Heart right ventricle (tissue), 16 donors: ENCODE data around the gene DIS3L2. TPM values are rescaled to one million over a fixed set of nuclear protein-coding genes. Genes with fewer than 3 reads are reported as not detected.

ENCODE experiments used
- ATAC-seq, 8 donors: fragments of 200-7000 bp; cut with Tn5 transposase; one replicate each; pipeline ENCODE4 v1.9.1; 2020; ENCODE audit warnings: mild to moderate bottlenecking in 8 of 8, moderate library complexity in 8 of 8, moderate number of reproducible peaks in 1 of 8
- DNase-seq, 2 donors: peaks; one replicate each; pipeline ENCODE4 v3.0.0-alpha.2; 2020
- H3K27ac ChIP-seq, 10 donors: fragments of 200-600 bp; sonication (generic) in 2 of 10; one replicate each; pipeline versions ENCODE4 v1.5.0 to v1.8.0; 2020 to 2022; ENCODE audit warnings: mild to moderate bottlenecking in 3 of 10
- H3K27me3 ChIP-seq, 7 donors: fragments of 200-600 bp; one replicate each; pipeline ENCODE4 v1.8.0; 2021 to 2022; ENCODE audit warnings: mild to moderate bottlenecking in 2 of 7
- H3K36me3 ChIP-seq, 9 donors: fragments of 200-600 bp; sonication (generic) in 1 of 9; one replicate each; pipeline versions ENCODE4 v1.5.0 to v1.8.0; 2020 to 2022; ENCODE audit warnings: mild to moderate bottlenecking in 2 of 9
- H3K4me1 ChIP-seq, 9 donors: fragments of 200-600 bp; sonication (generic) in 1 of 9; one replicate each; pipeline versions ENCODE4 v1.5.0 to v1.8.0; 2020 to 2022; ENCODE audit warnings: mild to moderate bottlenecking in 4 of 9
- H3K4me3 ChIP-seq, 10 donors: fragments of 200-600 bp; sonication (generic) in 2 of 10; one replicate each; pipeline versions ENCODE4 v1.5.0 to v1.8.0; 2020 to 2022; ENCODE audit warnings: mild to moderate bottlenecking in 7 of 10, moderate library complexity in 2 of 10
- H3K9me3 ChIP-seq, 11 donors: fragments of 200-600 bp in 10 of 11; sonication (generic) in 2 of 11; one replicate each; pipeline versions ENCODE4 v1.5.0 to v1.8.0; 2013 to 2022; ENCODE audit warnings: mild to moderate bottlenecking in 2 of 11, control low read depth in 1 of 11, moderate library complexity in 1 of 11
- CTCF ChIP-seq, 9 donors: fragments of 200-600 bp; sonication (generic) in 2 of 9; IDR thresholded peaks; one replicate each; pipeline versions ENCODE4 v1.5.0 to v1.8.0; 2021 to 2022; ENCODE audit warnings: antibody characterized with exemption in 9 of 9, mild to moderate bottlenecking in 5 of 9, moderate library complexity in 1 of 9
- WGBS, 2 donors: extraction: QIAGEN DNeasy Blood & Tissue Kit; methylation state at CpG; one replicate each; pipeline ENCODE4 v1.1.7; 2013; ENCODE audit warnings: inconsistent platforms in 1 of 2; 5-methylcytosine and 5-hydroxymethylcytosine counted together
- intact Hi-C, 10 donors: fragments of 100-400 bp; cut with DNase I; formaldehyde crosslinking; loops; one replicate each; pipeline versions ENCODE4 v1.11.1 to v1.14.2; 2022
- polyA plus RNA-seq, 2 donors: library from polyadenylated mRNA; stranded (reverse); fragments of 200-250 nt; gene quantifications; one replicate each; pipeline ENCODE4 v1.2.3, GENCODE V29; 2013
- total RNA-seq, 10 donors: library from RNA; stranded (reverse); fragmentation: NEBNext Ultra II Directional in 3 of 10; extraction: Animal tissue kit (Norgen Biotek cat#: 25700) in 3 of 10; gene quantifications; one replicate each; pipeline versions ENCODE4 v1.2.1 to v1.2.4, GENCODE V29; 2021 to 2023
- donor health status: Arrhythmogenic right ventricular cardiomyopathy.
- donor health status: ischemic (EF 13 %, LVEDD 7.1; RV severe dilation, severe dysfunction).
- donor health status: healthy with polysubstance abuse.
- donor health status: DM: no; HTN: yes; CAD: no.
- donor health status: DM: no; HTN: no; CAD: no.
- donor health status: ischemic (EF 25% LVEDD 6.9; RV normal size, moderate dysfunction).
- donor health status: ischemic (EF 25% LVEDD 5.7; RV mildly dilated, moderate dysfunction).
- donor health status: healthy.
- donor health status: DM: yes; HTN: yes; CAD: no.
- donor health status: Ischemic cardiomyopathy.
- donor health status: ischemic (EF 35%, LVEDD 5.7; RV mildly dilated, moderate dysfunction).
- donor health status: nonischemic (EF 11% LVEDD 7.7; RV severe dilation, severe dysfunction).
- donor health status: DM: yes; HTN: yes; CAD: no.
- donor health status: PGD.
- donor health status: ischemic (EF 29% LVEDD 5.4; RV normal size, mild dysfunction).
- donor health status: nonischemic (EF 23%, LVEDD 6.1; RV moderate dilation, normal function).

Gene DIS3L2
- total and polyA plus RNA-seq, 12 donors = 9.5 to 24.5 (median 18.5) TPM

GRCh38 chr2:232269867-232270266 is 308.4 kb downstream of the DIS3L2 start:
- no peak overlapping the region for H3K4me3 ChIP-seq
- no peaks in the 10 kb centered on the region for H3K4me1 ChIP-seq
- intact Hi-C loops = no loop called here
- H3K27me3 ChIP-seq = no peaks in the 10 kb centered on the region
- WGBS, 2 donors = 93% methylated on average over 7 of the region's 7 CpGs
- H3K36me3 ChIP-seq = peaks cover 0 to 52% (median 0%) of the 10 kb centered on the region in 9 donors
- no peak for TF ChIP-seq CTCF (IDR thresholded peaks at IDR 0.05)
- DNase-seq = no peak
- H3K27ac ChIP-seq = no peak overlapping the region
- ATAC-seq = no peak
- no peaks in the 10 kb centered on the region for H3K9me3 ChIP-seq

- intact Hi-C loops = no loop called here
- H3K27me3 ChIP-seq = no peaks in the 10 kb centered on the region
- TF ChIP-seq CTCF (IDR thresholded peaks at IDR 0.05) = no peak
- DNase-seq = no peak
- H3K9me3 ChIP-seq = peaks cover 0 to 10% (median 0%) of the 10 kb centered on the region in 11 donors
- H3K27ac ChIP-seq = no peak overlapping the region
- peak in 1 of 8 donors; percentile 51 for ATAC-seq
- peaks cover 0 to 15% (median 3%) of the 10 kb centered on the region in 9 donors for H3K4me1 ChIP-seq
- 85 to 90% methylated on average over 9 of the region's 9 CpGs for WGBS, 2 donors
- H3K36me3 ChIP-seq = peaks cover 0 to 33% (median 0%) of the 10 kb centered on the region in 9 donors
- no peak overlapping the region for H3K4me3 ChIP-seq
Measured at GRCh38 chr2:232273903-232274643, 312.6 kb downstream of the DIS3L2 start.

GRCh38 chr2:232275670-232276069 is 314.2 kb downstream of the DIS3L2 start:
- DNase-seq = no peak
- no peak overlapping the region for H3K4me3 ChIP-seq
- H3K27me3 ChIP-seq = no peaks in the 10 kb centered on the region
- no peak overlapping the region for H3K27ac ChIP-seq
- TF ChIP-seq CTCF (IDR thresholded peaks at IDR 0.05) = no peak
- WGBS, 2 donors = 88 to 89% methylated on average over 5 of the region's 5 CpGs
- H3K9me3 ChIP-seq = peaks cover 0 to 15% (median 0%) of the 10 kb centered on the region in 11 donors
- ATAC-seq = no peak
- peaks cover 0 to 25% (median 0%) of the 10 kb centered on the region in 9 donors for H3K36me3 ChIP-seq
- intact Hi-C loops = no loop called here
- peaks cover 0 to 15% (median 3%) of the 10 kb centered on the region in 9 donors for H3K4me1 ChIP-seq

- DNase-seq (no peak), ATAC-seq (no peak)
- Histone ChIP-seq H3K4me3 (no peak overlapping the region), H3K9me3 (peaks cover 0 to 15% (median 0%) of the 10 kb centered on the region in 11 donors), H3K27ac (no peak overlapping the region), H3K27me3 (no peaks in the 10 kb centered on the region), H3K36me3 (peaks cover 0 to 26% (median 0%) of the 10 kb centered on the region in 9 donors), H3K4me1 (peaks cover 0 to 15% (median 3%) of the 10 kb centered on the region in 9 donors)
- WGBS, 2 donors = 79 to 88% methylated on average over 8 of the region's 8 CpGs
- TF ChIP-seq CTCF (IDR thresholded peaks at IDR 0.05) = no peak
- intact Hi-C loops = no loop called here
Measured at GRCh38 chr2:232276084-232276732, 314.7 kb downstream of the DIS3L2 start.
